Hippocampal formation (tissue), 2 donors: ENCODE data around the gene CD109.
"Not testable (repeated sequence)": the region's sequence is repeated elsewhere in the genome, so short reads cannot be mapped to it uniquely, and the experiment has no call there.

ENCODE experiments used
- DNase-seq, 2 donors: peaks; one replicate each; lab custom pipeline; 2025; lab: John Stamatoyannopoulos, UW

The CD109 gene

DNA sequence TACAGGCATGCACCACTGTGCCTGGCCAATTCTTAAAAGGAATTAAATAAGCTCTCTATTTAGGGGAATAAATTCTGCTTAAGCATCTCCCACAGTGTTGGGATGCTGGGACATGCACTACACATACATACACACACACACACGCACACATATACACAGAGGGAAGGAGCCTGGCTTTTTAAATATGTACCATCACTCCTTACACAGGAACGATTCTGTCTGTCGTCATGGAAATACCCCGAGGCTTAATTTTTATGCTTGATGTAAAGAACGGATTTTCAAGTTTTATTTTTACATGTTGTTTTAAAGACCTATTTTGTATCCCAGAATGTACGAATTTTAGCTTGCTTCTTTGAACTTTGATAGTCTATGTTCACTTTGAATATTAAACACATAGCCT lies 95.3 kb downstream of the CD109 start:
- no peak for DNase-seq

DNA sequence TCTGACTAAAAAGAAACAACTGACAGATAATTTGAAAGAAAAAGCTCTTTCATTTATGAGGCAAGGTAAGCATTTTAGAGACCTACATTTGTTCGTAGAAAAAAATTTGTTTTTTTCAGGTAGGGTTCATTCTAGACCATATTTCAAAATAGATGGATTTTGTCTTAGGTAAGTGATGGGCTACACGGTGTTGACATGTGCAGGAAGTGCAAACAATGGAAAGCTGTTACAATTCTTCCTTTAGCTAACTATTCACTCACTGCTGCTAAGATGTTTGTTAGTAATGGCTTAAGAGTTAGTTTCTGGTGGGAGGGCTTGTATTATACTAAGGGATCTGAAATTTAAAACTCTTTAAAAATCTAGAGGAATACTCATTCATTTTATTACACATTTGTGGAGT lies 96.7 kb downstream of the CD109 start:
- DNase-seq, result no peak

DNA sequence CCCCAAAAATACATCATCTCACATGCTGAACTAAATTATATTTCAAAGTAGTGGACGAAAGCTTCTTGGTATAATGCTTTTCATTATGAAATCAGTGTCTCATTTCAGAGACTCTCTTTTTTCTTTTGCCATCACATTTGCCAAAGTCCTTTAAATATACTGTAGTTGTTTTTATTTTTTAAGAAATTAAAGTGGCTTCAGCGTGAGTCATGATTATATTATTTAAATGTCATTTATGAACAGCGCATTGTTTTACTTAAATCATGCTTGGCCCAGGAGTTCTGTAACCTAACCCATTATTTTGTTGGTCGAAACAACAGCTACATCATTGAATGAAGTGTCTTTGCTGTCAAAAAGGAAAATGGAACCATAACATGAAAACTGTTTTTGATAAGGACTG lies 100.9 kb downstream of the CD109 start:
- DNase-seq, result no peak

DNA sequence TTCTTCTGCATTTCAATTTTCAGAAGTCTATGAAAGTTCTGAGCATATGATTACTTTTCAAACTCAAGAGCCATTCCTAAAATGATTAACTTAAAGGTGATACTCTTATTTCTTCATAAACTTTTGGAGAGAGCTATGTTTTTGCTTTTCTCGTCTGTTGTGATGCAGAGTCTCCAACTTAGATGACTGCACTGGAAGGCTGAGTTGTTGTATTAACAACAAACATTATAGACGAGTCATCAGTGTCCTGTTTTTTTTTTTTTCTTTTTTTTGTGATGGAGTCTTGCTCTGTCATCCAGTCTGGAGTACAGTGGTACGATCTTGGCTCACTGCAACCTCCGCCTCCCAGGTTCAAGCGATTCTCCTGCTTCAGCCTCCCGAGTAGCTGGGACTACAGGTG lies 101.9 kb downstream of the CD109 start:
- DNase-seq, result no peak

DNA sequence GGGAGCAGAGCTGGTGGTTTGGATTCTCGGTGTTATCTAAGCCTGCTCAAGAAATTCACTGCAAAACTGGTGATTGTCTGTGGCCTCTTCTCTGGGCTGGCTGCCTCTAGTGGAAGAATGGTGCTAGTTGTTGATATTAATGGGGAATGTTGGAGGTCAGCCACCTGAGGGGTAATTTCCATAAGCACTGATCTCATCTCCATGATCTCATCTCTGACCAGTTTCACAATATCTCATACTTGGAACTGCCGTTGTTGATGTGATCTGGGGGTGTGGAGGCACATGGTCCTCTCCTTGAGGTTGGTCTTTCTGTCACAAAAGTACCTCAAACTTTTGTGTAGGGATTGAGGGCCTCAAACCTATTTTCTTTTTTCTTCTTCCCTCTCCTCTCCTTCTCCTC lies 102.6 kb downstream of the CD109 start:
- peak in 1 of 2 donors; percentile 24 for DNase-seq

DNA sequence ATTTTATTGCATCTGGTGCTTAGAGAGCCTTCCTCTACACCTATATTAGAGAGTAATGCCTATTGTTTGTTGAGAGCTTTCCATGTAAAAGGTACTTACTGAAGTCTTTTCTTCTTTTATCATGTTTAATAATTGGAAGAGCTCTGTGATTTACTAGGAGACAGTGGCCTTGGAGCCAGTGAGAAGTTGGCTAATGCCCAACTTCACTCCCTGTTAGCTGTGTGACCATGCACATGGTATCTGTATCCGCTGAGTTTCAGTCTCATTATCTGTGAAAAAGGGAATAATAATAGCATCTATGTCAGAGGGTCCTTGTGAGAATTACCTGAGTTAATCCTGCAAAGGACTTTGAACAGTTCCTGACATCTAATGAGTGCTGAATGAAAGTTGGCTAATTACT lies 105.0 kb downstream of the CD109 start:
- no peak for DNase-seq

DNA sequence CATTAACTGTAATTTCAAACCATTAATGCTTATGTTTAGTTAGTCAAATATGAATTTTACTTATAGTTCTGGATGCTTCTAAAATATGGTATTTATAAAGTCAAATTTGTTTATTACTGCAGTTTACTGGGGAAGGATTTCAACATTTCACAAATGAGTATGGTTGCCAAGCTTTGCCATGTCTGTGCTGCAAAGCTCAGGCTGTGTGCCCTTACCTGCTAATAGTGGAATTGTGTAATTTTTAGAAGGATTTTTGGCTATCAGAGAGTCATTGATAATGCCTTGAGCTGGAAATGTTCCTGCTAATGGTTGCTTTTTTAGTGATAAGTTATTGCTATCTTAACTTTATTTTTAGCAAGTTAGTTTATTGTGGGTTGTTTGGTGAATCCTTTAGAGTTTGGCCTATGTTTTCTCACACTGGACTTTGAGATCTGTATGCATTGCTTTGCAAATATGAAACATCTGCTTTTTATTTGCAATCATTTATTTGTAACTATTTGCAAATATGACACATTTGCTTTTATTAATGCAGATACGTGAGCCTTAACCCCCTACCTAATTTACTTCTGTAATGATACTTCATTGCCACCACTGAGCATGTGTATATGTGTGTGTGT lies 105.8 kb downstream of the CD109 start:
- DNase-seq, result no peak

DNA sequence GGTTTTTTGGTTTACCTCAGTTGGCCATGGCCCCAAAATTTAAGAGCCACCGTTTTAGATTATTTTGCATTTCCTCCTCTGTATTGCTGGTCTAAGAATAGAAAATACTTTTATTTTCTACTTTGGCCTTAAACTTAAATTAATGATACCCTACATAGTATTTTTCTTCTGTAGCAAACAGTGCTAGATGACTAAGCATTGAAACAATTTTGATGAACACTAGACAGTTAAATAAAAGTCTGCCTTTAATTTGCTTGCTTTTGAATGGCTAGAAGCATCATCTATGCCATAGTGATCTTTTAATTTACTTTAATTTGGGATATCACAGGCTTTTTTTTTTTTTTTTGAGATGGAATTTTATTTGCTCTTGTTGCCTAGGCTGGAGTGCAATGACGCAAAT lies 106.4 kb downstream of the CD109 start:
- no peak for DNase-seq

DNA sequence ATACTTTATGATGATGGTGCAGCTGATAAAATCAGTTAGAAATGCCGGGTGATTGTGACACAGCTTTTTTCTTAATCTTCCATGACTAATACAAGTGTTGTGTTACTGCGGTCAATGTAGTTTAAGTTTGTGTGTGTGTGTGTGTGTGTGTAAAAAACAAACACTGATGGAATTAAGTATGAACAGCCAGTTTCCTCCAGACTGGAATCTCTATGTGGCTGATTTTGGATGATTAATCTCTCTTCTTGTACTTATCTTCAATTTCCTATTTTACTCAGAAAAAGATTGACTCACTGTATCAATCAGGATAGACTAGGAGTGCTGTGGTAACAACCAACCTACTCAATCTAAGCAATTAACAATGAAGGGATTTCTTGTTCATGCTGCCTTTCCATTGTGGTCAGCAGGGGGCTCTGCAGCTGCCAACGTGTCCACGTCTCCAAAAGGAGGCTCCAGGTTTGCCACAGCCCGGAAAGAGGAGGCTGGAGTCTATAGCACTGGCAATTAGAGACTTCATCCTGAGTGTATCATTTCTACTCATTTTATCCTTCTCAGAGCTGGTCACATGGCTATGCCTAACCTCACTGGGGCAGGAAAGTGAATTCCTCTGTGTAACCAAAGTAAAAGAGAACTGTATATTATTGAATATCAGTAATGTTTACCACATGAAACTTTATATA lies 107.7 kb downstream of the CD109 start:
- no peak for DNase-seq

DNA sequence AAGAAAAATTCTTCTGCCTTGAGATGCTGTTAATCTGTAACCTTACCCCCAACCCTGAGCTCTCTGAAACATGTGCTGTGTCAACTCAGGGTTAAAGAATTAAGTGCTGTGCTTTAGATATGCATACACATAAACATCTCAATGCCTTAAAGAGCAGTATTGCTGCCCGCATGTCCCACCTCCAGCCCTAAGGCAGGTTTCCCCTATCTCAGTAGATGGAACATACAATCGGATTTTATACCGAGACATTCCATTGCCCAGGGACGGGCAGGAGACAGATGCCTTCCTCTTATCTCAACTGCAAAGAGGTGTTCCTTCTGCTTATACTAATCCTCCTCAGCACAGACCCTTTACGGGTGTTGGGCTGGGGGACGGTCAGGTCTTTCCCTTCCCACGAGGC lies 109.2 kb downstream of the CD109 start:
- not testable (repeated sequence) for DNase-seq

DNA sequence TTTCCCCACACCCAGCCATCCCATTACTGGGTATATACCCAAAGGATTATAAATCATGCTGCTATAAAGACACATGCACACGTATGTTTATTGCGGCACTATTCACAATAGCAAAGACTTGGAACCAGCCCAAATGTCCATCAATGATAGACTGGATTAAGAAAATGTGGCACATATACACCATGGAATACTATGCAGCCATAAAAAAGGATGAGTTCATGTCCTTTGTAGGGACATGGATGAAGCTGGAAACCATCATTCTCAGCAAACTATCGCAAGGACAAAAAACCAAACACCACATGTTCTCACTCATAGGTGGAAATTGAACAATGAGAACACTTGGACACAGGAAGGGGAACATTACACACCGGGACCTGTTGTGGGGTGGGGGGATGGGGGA lies 110.0 kb downstream of the CD109 start:
- DNase-seq, result not testable (repeated sequence)

DNA sequence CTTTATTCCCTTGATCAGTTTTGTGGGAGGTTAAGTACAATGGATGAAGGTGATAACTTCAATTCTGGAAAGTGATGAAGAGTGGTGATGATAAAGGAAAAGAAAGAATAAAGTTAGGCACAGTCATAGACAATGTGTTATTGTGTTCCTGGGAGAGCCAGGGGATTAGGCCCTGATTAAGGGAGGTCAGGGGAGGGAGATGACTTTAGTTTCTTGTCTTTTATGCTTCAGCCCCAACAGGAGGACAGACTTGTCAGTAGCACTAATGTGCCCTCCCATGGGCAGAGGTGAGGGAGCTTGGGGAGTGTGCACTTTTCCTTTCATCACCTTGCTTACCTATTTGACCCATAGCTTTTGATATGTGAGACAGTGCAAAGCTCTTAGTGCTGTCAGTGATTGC lies 115.7 kb downstream of the CD109 start:
- no peak for DNase-seq

DNA sequence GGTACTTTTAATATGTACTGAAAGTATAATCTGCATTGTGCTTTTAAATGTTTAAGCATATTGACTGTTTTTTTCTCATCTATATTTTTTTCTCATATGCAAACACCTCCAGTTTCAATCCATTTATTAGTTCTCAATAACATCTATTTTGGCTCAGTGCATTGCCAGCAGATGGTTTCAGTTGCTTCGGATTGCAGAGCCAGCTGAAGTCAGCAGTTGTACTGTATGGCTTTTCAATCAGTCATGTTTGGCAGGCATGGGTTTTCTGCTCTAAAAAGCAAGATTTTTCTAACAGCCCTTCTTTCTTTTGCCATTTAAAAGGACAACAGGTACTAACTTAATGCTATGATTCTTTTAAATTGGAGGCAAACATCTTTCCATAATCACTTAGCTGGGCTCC lies 121.2 kb downstream of the CD109 start:
- DNase-seq, result no peak

DNA sequence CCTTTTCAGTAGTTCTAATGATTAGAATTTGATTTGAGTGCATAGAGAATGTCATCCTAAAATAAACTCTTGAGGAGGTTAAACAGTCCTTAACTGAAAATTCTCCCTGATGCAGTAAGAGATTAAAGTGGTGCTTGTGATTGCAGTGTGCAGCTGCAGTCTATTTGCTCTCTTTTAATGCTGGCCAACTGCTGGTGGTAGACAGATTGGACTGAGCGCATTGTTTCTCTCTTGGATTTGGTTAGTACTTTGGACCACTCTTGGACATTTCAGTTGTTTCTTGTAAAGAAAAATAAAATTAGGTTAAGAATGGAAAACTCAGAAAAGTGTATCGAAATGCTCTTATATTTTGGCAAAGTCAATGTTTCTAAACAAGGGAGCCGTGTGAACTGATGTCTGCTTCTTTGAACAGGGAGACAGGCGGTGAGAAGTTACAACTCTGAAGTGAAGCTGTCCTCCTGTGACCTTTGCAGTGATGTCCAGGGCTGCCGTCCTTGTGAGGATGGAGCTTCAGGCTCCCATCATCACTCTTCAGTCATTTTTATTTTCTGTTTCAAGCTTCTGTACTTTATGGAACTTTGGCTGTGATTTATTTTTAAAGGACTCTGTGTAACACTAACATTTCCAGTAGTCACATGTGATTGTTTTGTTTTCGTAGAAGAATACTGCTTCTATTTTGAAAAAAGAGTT lies 127.2 kb downstream of the CD109 start:
- no peak for DNase-seq

DNA sequence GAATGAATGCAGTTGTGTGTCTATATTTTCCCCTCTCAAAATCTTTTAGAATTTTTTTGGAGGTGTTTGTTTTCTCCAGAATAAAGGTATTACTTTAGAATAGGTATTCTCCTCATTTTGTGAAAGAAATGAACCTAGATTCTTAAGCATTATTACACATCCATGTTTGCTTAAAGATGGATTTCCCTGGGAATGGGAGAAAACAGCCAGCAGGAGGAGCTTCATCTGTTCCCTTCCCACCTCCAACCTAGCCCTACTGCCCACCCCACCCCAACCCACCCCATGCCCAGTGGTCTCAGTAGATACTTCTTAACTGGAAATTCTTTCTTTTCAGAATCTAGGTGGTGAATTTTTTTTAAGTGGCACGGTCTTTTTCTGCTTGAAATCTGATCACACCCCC lies 127.8 kb downstream of the CD109 start:
- DNase-seq, result no peak

DNA sequence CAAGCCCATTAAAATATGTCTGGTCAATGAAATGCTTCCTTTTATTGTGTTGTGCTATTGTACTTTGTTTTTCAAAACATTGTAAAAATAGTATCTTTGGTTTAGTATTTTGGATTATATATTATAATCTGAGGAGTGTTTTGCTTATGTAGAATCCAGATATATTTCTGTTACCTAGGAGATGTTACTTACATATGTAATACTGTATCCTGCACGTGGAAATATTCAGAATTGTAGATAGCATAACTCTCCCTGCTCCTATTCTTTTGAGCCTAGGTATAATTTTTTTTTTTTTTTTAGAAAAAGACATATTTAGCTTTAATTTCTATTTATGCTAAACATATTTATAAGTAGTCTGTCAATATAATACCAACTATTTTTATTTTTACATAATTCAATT lies 130.6 kb downstream of the CD109 start:
- DNase-seq, result no peak

DNA sequence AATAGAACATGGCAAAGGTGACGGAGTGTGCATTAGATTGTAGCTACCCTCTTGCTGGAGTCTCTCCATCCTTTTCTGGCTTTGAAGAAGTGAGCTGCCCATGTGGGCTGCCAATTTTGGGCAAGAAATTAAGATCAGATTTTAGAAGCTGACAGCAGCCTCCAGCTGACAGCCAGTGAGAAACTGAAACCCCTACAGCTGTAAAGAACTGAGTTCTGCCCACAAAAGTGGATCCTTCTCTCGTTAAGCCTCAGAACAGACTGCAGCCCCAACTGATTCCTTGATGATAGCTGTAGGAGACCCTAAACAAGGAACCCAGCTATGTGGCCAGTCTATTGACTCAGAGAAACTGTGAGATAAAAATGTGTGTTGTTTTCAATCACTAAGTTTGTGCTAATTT lies 134.1 kb downstream of the CD109 start:
- no peak for DNase-seq

DNA sequence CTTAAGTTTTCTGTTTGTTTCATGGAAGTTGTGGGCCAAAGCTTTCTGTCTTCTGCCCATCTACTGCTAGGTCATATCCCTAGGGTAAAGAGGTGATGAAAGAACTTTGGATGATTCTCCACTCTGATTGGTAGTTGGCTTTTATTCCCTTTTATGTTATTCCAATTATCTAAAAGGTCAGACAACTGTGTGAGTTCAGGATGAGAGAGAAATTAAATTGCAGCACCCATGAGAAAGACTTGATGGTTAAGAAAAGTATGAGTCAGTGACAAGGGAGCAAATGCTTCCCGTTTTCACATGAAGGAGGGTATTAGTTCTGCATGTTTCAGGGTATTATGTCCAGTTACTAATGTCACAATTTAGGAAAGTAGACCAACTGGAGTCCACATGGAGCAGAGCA lies 136.3 kb downstream of the CD109 start:
- DNase-seq, result no peak

DNA sequence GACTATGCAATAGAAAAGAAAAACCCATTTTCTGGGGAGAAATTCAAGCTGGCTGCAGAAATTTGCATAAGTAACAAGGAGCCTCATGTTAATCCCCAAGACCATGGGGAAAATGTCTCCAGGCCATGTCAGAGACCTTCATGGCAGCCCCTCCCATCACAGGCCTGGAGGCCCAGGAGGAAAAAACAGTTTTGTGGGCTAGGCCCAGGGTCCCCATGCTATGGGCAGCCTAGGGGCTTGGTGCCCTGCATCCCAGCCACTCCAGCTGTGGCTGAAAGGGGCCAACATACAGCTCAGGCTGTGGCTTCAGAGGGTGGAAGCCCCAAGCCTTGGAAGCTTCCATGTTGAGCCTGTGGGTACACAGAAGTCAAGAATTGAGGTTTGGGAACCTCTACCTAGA lies 148.7 kb downstream of the CD109 start:
- not testable (repeated sequence) for DNase-seq

DNA sequence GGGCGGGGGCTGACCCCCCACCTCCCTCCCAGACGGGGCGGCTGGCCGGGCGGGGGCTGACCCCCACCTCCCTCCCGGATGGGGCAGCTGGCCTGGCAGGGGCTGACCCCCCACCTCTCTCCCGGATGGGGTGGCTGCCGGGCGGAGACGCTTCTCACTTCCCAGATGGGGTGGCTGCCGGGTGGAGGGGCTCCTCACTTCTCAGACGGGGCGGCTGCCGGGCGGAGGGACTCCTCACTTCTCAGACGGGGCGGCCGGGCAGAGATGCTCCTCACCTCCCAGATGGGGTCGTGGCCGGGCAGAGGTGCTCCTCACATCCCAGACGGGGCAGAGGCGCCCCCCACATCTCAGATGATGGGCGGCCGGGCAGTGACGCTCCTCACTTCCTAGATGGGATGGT lies 155.0 kb downstream of the CD109 start:
- DNase-seq, result not testable (repeated sequence)

DNA sequence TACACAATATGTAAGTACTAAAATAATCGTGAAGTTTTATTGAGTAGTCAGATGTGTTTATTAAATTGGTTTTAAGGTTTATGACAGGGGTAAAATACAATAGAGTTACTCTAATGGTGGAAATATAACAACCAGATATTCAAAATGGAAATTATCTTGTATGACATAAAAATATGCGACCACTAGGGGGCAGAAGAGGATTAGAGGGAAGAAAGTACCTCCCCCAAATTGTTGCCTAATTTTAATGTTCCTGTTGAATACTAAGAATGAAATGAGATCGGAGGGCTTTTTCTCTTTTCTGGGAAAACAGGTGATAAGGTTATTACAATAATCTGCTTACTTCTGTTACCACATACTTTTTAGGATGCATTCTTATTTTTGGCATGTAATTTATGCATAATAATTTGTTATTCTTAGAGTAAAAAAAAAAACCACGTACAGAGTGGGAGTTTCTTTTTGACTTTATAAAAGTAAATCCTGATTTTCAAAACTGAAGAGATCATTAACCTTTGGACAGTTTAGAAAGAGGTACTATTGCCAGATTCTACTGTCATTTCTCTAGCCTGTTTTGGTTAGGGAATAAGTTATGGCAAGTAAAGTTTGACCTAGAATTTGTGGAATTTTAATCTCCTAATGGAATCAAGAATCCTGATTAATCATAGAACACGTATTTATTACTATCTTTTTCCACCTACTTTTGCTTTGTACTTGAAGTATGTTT lies 159.2 kb downstream of the CD109 start:
- DNase-seq, result peak in 1 of 2 donors; percentile 15

DNA sequence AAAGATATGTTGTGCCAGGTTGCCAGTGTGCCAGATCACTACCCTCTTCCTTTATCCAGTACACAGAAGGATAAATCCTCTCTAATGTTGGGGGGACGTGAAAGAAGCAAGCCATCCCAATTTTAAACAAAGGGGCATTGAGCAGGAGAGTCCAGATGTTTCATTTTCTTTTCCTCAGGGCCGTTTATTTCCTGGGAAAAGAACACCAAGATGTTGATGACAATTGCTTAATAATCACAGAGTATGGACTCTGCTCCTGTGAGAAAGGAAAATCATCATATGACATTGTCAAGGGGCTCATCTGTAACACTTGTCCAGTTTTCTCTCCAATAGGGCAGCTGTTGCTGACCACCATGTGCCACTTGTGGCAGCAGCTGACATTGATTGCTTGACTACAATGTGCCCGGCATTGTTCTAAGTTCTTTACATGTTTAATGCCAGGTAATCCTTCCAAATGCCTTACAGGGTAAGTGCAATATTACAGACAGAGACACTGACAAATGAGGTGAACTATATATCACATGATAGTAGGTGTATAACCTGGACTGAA lies 161.4 kb downstream of the CD109 start:
- no peak for DNase-seq

DNA sequence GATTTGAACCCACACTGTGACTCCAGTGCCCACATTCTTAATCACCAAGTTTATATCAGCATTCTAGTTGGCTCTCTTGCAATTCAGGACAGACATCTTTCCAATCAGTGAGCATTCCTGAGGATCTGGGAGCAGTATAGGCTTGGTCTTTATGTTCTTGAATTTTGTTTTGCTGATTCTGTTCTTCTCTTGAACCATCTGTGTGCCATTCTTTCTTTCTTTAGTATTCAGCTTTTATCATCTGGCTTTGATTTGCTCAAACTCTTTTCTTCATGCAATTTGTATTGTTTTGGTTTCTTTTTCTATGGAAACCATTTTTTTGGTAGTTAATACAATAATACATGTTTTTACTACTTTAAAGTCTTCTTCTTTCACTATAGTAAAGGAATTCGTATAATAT lies 162.4 kb downstream of the CD109 start:
- no peak for DNase-seq
